ENCODE results near the gene ABHD10. TPM values are rescaled to one million over a fixed set of nuclear protein-coding genes. Genes with fewer than 3 reads are reported as not detected.

Gene ABHD10
- total RNA-seq, 1 donor from 2014 or later, result 29.3 TPM

DNA sequence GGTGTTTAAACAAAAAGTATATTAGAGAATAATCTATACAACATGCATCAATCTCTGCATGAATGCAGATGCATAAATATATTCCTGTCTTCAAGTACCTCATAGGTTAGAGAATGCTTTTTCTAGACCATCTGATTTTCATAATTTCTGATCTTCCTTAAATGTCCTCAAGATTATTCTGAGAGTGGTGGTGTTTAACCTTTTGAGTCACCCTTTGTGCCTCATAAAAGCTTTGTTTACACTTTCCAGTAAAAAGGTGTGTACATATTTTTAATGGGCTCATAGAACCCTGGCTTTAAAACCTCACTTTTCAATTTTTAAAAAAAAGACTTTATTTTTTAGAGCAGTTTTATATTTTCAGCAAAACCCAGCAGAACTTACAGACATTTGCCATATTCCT lies 41.0 kb upstream of the ABHD10 start:
- H3K9me3 ChIP-seq, result no peaks in the 10 kb centered on the region
- TF ChIP-seq, protein P1, sequence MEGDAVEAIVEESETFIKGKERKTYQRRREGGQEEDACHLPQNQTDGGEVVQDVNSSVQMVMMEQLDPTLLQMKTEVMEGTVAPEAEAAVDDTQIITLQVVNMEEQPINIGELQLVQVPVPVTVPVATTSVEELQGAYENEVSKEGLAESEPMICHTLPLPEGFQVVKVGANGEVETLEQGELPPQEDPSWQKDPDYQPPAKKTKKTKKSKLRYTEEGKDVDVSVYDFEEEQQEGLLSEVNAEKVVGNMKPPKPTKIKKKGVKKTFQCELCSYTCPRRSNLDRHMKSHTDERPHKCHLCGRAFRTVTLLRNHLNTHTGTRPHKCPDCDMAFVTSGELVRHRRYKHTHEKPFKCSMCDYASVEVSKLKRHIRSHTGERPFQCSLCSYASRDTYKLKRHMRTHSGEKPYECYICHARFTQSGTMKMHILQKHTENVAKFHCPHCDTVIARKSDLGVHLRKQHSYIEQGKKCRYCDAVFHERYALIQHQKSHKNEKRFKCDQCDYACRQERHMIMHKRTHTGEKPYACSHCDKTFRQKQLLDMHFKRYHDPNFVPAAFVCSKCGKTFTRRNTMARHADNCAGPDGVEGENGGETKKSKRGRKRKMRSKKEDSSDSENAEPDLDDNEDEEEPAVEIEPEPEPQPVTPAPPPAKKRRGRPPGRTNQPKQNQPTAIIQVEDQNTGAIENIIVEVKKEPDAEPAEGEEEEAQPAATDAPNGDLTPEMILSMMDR (IDR thresholded peaks at IDR 0.05), result no peak
- ATAC-seq (no peak), DNase-seq (no peak)
- intact Hi-C loops (cut with DNase I), result no loop called here
- H3K36me3 ChIP-seq, result peaks cover 40% of the 10 kb centered on the region
- peaks cover 12% of the 10 kb centered on the region for H3K4me1 ChIP-seq
- no peak overlapping the region for H3K27ac ChIP-seq
- H3K27me3 ChIP-seq (ENCODE audit: low read depth), result no peaks in the 10 kb centered on the region
- no peak overlapping the region for H3K4me3 ChIP-seq

GRCh38 chr3:111939873-111940272 lies 39.0 kb upstream of the ABHD10 start:
- Histone ChIP-seq H3K9me3 (no peaks in the 10 kb centered on the region), H3K4me1 (peaks cover 4% of the 10 kb centered on the region), H3K27ac (no peak overlapping the region), H3K4me3 (no peak overlapping the region), H3K27me3 (ENCODE audit: low read depth) (no peaks in the 10 kb centered on the region), H3K36me3 (peaks cover 49% of the 10 kb centered on the region)
- intact Hi-C loops (cut with DNase I), result no loop called here
- ATAC-seq, result no peak
- no peak for DNase-seq
- TF ChIP-seq, protein P1 (IDR thresholded peaks at IDR 0.05), result no peak

GRCh38 chr3:111943533-111943932 lies 35.3 kb upstream of the ABHD10 start:
- no peak for ATAC-seq
- Histone ChIP-seq H3K27me3 (ENCODE audit: low read depth) (no peaks in the 10 kb centered on the region), H3K4me1 (no peaks in the 10 kb centered on the region), H3K36me3 (peaks cover 54% of the 10 kb centered on the region), H3K27ac (no peak overlapping the region), H3K9me3 (no peaks in the 10 kb centered on the region), H3K4me3 (no peak overlapping the region)
- TF ChIP-seq, protein P1 (IDR thresholded peaks at IDR 0.05), result no peak
- intact Hi-C loops (cut with DNase I), result no loop called here
- DNase-seq, result no peak

DNA sequence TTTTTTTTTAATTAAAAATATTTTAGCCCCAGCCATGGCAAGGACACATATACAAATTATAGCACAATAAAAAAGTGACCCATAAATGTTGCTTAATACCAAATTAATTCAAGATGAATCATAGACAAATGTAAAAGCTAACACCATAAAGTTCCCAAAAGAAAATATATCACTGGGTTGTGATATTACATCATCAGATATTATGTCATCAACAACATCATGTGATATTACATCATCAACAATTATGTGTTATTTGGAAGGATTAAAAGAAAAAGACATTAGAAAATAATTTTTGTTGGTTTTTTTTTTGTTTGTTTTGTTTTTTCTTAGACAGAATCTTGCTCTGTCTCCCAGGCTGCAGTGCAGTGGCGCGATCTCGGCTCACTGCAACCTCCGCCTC lies 34.5 kb upstream of the ABHD10 start:
- Histone ChIP-seq H3K27ac (no peak overlapping the region), H3K4me1 (no peaks in the 10 kb centered on the region), H3K4me3 (no peak overlapping the region), H3K27me3 (ENCODE audit: low read depth) (no peaks in the 10 kb centered on the region), H3K36me3 (peaks cover 48% of the 10 kb centered on the region), H3K9me3 (no peaks in the 10 kb centered on the region)
- intact Hi-C loops (cut with DNase I), result no loop called here
- TF ChIP-seq, protein P1 (IDR thresholded peaks at IDR 0.05), result no peak
- no peak for DNase-seq
- ATAC-seq, result no peak

GRCh38 chr3:111947231-111947630 lies 31.6 kb upstream of the ABHD10 start:
- TF ChIP-seq, protein P1 (IDR thresholded peaks at IDR 0.05), result no peak
- Histone ChIP-seq H3K9me3 (no peaks in the 10 kb centered on the region), H3K4me3 (no peak overlapping the region), H3K27me3 (ENCODE audit: low read depth) (no peaks in the 10 kb centered on the region), H3K4me1 (no peaks in the 10 kb centered on the region), H3K36me3 (peaks cover 23% of the 10 kb centered on the region), H3K27ac (no peak overlapping the region)
- no peak for DNase-seq
- intact Hi-C loops (cut with DNase I), result no loop called here
- no peak for ATAC-seq

DNA sequence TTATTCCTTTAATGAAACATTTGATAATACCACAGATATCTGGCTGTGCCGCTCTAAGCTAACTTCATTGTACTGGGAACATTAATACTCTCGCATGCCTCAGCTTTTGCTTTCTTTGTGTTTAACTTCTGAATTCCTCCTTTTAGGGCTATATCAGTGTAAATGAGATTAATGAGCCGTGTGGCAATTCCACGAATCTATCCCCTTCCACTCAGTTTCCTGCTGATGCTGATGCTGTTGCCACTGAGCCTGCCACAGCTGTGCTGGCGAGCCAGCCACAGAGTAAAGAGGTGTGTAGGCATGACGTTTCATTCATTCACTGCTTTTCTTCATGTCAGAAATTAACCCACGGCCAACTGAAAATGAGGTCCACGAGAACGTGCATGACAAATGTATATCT lies 30.0 kb upstream of the ABHD10 start:
- ATAC-seq, result no peak
- Histone ChIP-seq H3K4me1 (no peaks in the 10 kb centered on the region), H3K36me3 (peaks cover 28% of the 10 kb centered on the region), H3K9me3 (no peaks in the 10 kb centered on the region), H3K4me3 (no peak overlapping the region), H3K27ac (no peak overlapping the region), H3K27me3 (ENCODE audit: low read depth) (no peaks in the 10 kb centered on the region)
- TF ChIP-seq, protein P1 (IDR thresholded peaks at IDR 0.05), result no peak
- intact Hi-C loops (cut with DNase I), result no loop called here
- DNase-seq, result no peak

Data from lower lobe of right lung (tissue), 2 donors.